Gastrocnemius medialis (tissue), 4 donors: ENCODE results near the gene ZMAT5. TPM values are rescaled to one million over a fixed set of nuclear protein-coding genes. Genes with fewer than 3 reads are reported as not detected.

Experiments used
- ATAC-seq, 2 donors: fragments of 150-250 bp; one replicate each; pipeline ENCODE4 v1.9.1; 2016
- DNase-seq, 2 donors: peaks; one replicate each; pipeline ENCODE4 v3.0.0-alpha.2; 2019
- H3K27ac ChIP-seq, 4 donors: fragments of 200-600 bp; sonication (generic); 1 replicate in 1 of 4; 2 replicates in 3 of 4; pipeline ENCODE4 v1.5.1; 2016 to 2018; ENCODE audit warnings: mild to moderate bottlenecking in 2 of 4, moderate library complexity in 1 of 4
- H3K27me3 ChIP-seq, 3 donors: fragments of 200-600 bp; sonication (generic) in 2 of 3; 1 replicate in 1 of 3; 2 replicates in 2 of 3; pipeline versions ENCODE4 v1.5.1 to v1.6.0; 2016 to 2019; ENCODE audit warnings: mild to moderate bottlenecking in 1 of 3, moderate library complexity in 1 of 3
- H3K36me3 ChIP-seq, 2 donors: fragments of 200-600 bp; sonication (generic) in 1 of 2; one replicate each; pipeline ENCODE4 v1.5.1; 2017 to 2018
- H3K4me1 ChIP-seq, 2 donors: fragments of 200-600 bp; sonication (generic) in 1 of 2; one replicate each; pipeline ENCODE4 v1.5.1; 2016 to 2017; ENCODE audit warnings: mild to moderate bottlenecking in 2 of 2
- H3K4me3 ChIP-seq, 4 donors: fragments of 200-600 bp; sonication (generic) in 3 of 4; 1 replicate in 1 of 4; 2 replicates in 3 of 4; pipeline ENCODE4 v1.5.1; 2016 to 2019; ENCODE audit warnings: mild to moderate bottlenecking in 2 of 4
- H3K9me3 ChIP-seq, 3 donors: fragments of 200-600 bp; sonication (generic) in 2 of 3; 1 replicate in 1 of 3; 2 replicates in 2 of 3; pipeline ENCODE4 v1.5.1; 2016 to 2019
- CTCF ChIP-seq, 5 experiments: fragments of 450-650 bp in 3 of 5; fragments of 200-600 bp in 2 of 5; sonication (generic) in 2 of 5; IDR thresholded peaks in 4 of 5; conservative IDR thresholded peaks in 1 of 5; 1 replicate in 4 of 5; 2 replicates in 1 of 5; pipeline ENCODE4 v1.5.1; 2016 to 2019; ENCODE audit warnings: antibody characterized with exemption in 5 of 5, mild to moderate bottlenecking in 3 of 5, moderate library complexity in 3 of 5
- POLR2A ChIP-seq, 2 donors: fragments of 450-650 bp; IDR thresholded peaks; one replicate each; pipeline ENCODE4 v1.6.1; 2017; ENCODE audit warnings: antibody characterized with exemption in 2 of 2, mild to moderate bottlenecking in 2 of 2, moderate library complexity in 2 of 2
- in situ Hi-C, 4 donors: fragments of 200-750 bp; cut with MboI; loops; one replicate each; pipeline versions ENCODE4 v1.15.0 to v1.8.0; 2017; ENCODE audit warnings: low sequenced_read_pairs in 4 of 4
- intact Hi-C: fragments of 100-400 bp; cut with DNase I; formaldehyde crosslinking; loops from one replicate; pipeline ENCODE4 v1.15.1; 2023; ENCODE audit warnings: low total_unique reads
- total RNA-seq, 4 donors: library from RNA; depleted of rRNA; stranded (reverse); fragments of >200 nt; gene quantifications; one replicate each; pipeline versions ENCODE4 v1.1.0 to v1.2.3, GENCODE V29; 2016

Gene ZMAT5
- total RNA-seq, 4 donors from 2014 or later = 23.8 to 38.6 (median 33.8) TPM

- in situ Hi-C loops = no loop called here
- Histone ChIP-seq H3K27me3 (no peaks in the 10 kb centered on the region), H3K36me3 (peaks cover 0 to 58% of the 10 kb centered on the region in 2 donors), H3K27ac (peak overlapping the region; percentile 80 to 87 (median 84)), H3K4me3 (no peak overlapping the region), H3K9me3 (no peaks in the 10 kb centered on the region), H3K4me1 (peaks cover 39 to 46% of the 10 kb centered on the region in 2 donors)
- TF ChIP-seq POLR2A (IDR thresholded peaks at IDR 0.05) (no peak), CTCF (IDR thresholded peaks at IDR 0.05 in 4 of 5, conservative IDR thresholded peaks at IDR 0.05 in 1 of 5) (no peak)
- intact Hi-C loops = no loop called here
- peak; percentile 84 to 88 for ATAC-seq
- peak; percentile 53 to 68 for DNase-seq
Observed at GRCh38 chr22:29814003-29814402, 47.2 kb upstream of the ZMAT5 start.

- DNase-seq (no peak), ATAC-seq (peak; percentile 60 to 76)
- Histone ChIP-seq H3K36me3 (peaks cover 0 to 57% of the 10 kb centered on the region in 2 donors), H3K27ac (peak overlapping the region; percentile 80 to 87 (median 84)), H3K4me3 (no peak overlapping the region), H3K4me1 (peaks cover 39 to 46% of the 10 kb centered on the region in 2 donors), H3K9me3 (no peaks in the 10 kb centered on the region), H3K27me3 (no peaks in the 10 kb centered on the region)
- in situ Hi-C loops = no loop called here
- intact Hi-C loops = no loop called here
- no peak for TF ChIP-seq POLR2A (IDR thresholded peaks at IDR 0.05)
- peak in 1 of 5 experiments; percentile 19 for TF ChIP-seq CTCF (IDR thresholded peaks at IDR 0.05 in 4 of 5, conservative IDR thresholded peaks at IDR 0.05 in 1 of 5)
Observed at GRCh38 chr22:29813563-29813962, 46.8 kb upstream of the ZMAT5 start.

- no peak overlapping the region for H3K4me3 ChIP-seq
- H3K36me3 ChIP-seq = peaks cover 0 to 60% of the 10 kb centered on the region in 2 donors
- no peaks in the 10 kb centered on the region for H3K9me3 ChIP-seq
- no peak for ATAC-seq
- intact Hi-C loops (no loop called here), in situ Hi-C loops (no loop called here)
- TF ChIP-seq POLR2A (IDR thresholded peaks at IDR 0.05) (no peak), CTCF (IDR thresholded peaks at IDR 0.05 in 4 of 5, conservative IDR thresholded peaks at IDR 0.05 in 1 of 5) (no peak)
- peaks cover 39 to 45% of the 10 kb centered on the region in 2 donors for H3K4me1 ChIP-seq
- peak overlapping the region; percentile 80 to 87 (median 84) for H3K27ac ChIP-seq
- no peaks in the 10 kb centered on the region for H3K27me3 ChIP-seq
- DNase-seq = no peak
Observed at GRCh38 chr22:29813126-29813525, 46.3 kb upstream of the ZMAT5 start.

- peaks cover 21 to 28% of the 10 kb centered on the region in 2 donors for H3K4me1 ChIP-seq
- no peak for ATAC-seq
- no peak for TF ChIP-seq POLR2A (IDR thresholded peaks at IDR 0.05)
- TF ChIP-seq CTCF (IDR thresholded peaks at IDR 0.05 in 4 of 5, conservative IDR thresholded peaks at IDR 0.05 in 1 of 5) = no peak
- peak overlapping the region in 1 of 4 donors; percentile 0 for H3K27ac ChIP-seq
- H3K36me3 ChIP-seq = peaks cover 0 to 72% of the 10 kb centered on the region in 2 donors
- in situ Hi-C loops = no loop called here
- H3K4me3 ChIP-seq = no peak overlapping the region
- intact Hi-C loops = no loop called here
- H3K27me3 ChIP-seq = no peaks in the 10 kb centered on the region
- H3K9me3 ChIP-seq = no peaks in the 10 kb centered on the region
- no peak for DNase-seq
Observed at GRCh38 chr22:29811377-29811776, 44.6 kb upstream of the ZMAT5 start.

GRCh38 chr22:29810216-29810615, 43.4 kb upstream of the ZMAT5 start:
- peaks cover 12 to 19% of the 10 kb centered on the region in 2 donors for H3K4me1 ChIP-seq
- no peak for TF ChIP-seq CTCF (IDR thresholded peaks at IDR 0.05 in 4 of 5, conservative IDR thresholded peaks at IDR 0.05 in 1 of 5)
- no peak for TF ChIP-seq POLR2A (IDR thresholded peaks at IDR 0.05)
- intact Hi-C loops = no loop called here
- H3K4me3 ChIP-seq = no peak overlapping the region
- no peaks in the 10 kb centered on the region for H3K9me3 ChIP-seq
- no peak for DNase-seq
- no peaks in the 10 kb centered on the region for H3K27me3 ChIP-seq
- H3K36me3 ChIP-seq = peaks cover 0 to 84% of the 10 kb centered on the region in 2 donors
- in situ Hi-C loops = no loop called here
- peak overlapping the region; percentile 9 to 30 (median 18) for H3K27ac ChIP-seq
- ATAC-seq = no peak
